Measurements from ENCODE around the gene VPS13D.

The VPS13D gene

DNA sequence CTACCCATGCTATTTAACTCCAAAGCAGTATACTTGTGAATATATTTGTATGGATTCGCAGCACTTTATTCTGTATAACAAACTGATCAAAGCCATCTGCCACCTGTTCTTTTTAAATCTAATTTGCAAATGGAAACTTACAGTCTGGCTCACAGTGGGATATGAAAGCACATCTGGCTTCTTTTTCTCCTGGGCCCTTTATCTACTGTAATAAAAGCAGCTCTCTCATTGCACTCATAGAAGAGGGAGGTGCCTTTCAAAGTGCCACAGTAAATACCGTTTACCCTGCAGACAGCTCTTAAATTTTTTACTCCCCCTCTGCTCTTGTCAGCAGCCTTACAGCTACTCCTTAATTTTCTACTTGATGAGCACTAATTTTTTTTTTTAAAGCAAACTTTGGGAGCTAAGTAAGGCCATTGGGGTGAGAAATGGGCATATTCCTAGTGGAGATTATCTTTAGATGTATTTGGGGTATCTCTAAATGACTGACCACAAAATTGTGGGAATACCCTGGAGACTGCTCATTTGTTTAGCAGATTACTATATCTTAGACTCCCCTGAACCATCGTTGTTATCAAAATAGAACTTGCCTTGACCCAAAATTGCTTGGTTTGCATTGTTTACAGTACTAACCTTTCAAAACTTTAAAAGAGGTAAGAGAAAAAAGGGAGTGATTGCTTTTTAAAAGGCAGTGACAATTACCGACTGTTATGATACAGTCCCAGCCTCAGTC, 110.1 kb downstream of the VPS13D start:
- Histone ChIP-seq H3K4me1 (ENCODE audit: insufficient read depth, low read length, severe bottlenecking) (peaks cover 14% of the 10 kb centered on the region), H2AFZ (ENCODE audit: low read length) (no peak overlapping the region), H3F3A (ENCODE audit: insufficient read depth, low read length) (no peaks in the 10 kb centered on the region), H3K4me2 (ENCODE audit: low read length) (no peak overlapping the region), H4K20me1 (ENCODE audit: insufficient read depth, low read length) (no peaks in the 10 kb centered on the region), H3K27ac (ENCODE audit: low read depth, low read length, poor library complexity, severe bottlenecking) (no peak overlapping the region), H3K4me3 (ENCODE audit: low read depth, low read length, poor library complexity, severe bottlenecking) (no peak overlapping the region), H3K9me3 (ENCODE audit: low read length) (no peaks in the 10 kb centered on the region), H3K9me2 (ENCODE audit: low read depth, low read length) (no peaks in the 10 kb centered on the region), H3K79me2 (ENCODE audit: insufficient read depth, low read length) (no peaks in the 10 kb centered on the region), H3K27me3 (ENCODE audit: insufficient read depth, low read length) (no peaks in the 10 kb centered on the region), H3K9ac (ENCODE audit: low read length) (no peak overlapping the region), H3K36me3 (ENCODE audit: insufficient read depth, low read length) (0 out of 2 replicates have a peak, but pooled peaks cover 4% of the 10 kb centered on the region)
- TF ChIP-seq EZH2 (IDR thresholded peaks at IDR 0.05; ENCODE audit: borderline replicate concordance, low read length), result no peak
- TF ChIP-seq, protein P1, sequence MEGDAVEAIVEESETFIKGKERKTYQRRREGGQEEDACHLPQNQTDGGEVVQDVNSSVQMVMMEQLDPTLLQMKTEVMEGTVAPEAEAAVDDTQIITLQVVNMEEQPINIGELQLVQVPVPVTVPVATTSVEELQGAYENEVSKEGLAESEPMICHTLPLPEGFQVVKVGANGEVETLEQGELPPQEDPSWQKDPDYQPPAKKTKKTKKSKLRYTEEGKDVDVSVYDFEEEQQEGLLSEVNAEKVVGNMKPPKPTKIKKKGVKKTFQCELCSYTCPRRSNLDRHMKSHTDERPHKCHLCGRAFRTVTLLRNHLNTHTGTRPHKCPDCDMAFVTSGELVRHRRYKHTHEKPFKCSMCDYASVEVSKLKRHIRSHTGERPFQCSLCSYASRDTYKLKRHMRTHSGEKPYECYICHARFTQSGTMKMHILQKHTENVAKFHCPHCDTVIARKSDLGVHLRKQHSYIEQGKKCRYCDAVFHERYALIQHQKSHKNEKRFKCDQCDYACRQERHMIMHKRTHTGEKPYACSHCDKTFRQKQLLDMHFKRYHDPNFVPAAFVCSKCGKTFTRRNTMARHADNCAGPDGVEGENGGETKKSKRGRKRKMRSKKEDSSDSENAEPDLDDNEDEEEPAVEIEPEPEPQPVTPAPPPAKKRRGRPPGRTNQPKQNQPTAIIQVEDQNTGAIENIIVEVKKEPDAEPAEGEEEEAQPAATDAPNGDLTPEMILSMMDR (IDR thresholded peaks at IDR 0.05; ENCODE audit: low read length), result no peak

DNA sequence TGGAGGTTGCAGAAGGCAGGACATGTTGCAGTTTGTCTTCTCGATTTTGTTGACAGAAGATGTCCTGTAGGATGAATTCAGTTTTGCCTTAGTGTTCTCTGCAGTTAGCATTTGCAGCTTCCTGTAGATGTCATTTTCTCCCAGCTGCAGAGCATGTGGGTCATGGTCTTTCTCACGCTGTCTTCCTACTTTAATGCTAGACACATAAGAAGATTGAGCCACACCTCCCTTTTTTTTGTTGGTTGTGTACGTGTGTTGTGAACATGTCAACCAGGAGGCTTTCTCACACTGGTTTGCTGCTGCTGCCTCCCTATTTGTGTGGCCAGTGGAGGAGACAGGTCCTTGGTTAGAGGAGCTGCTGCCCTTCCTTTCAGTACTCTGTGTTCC, 110.7 kb downstream of the VPS13D start:
- Histone ChIP-seq H3K4me1 (ENCODE audit: insufficient read depth, low read length, severe bottlenecking) (peaks cover 20% of the 10 kb centered on the region), H3K79me2 (ENCODE audit: insufficient read depth, low read length) (no peaks in the 10 kb centered on the region), H3K9ac (ENCODE audit: low read length) (no peak overlapping the region), H3K4me2 (ENCODE audit: low read length) (no peak overlapping the region), H3F3A (ENCODE audit: insufficient read depth, low read length) (no peaks in the 10 kb centered on the region), H4K20me1 (ENCODE audit: insufficient read depth, low read length) (no peaks in the 10 kb centered on the region), H3K9me3 (ENCODE audit: low read length) (no peaks in the 10 kb centered on the region), H3K27ac (ENCODE audit: low read depth, low read length, poor library complexity, severe bottlenecking) (no peak overlapping the region), H3K27me3 (ENCODE audit: insufficient read depth, low read length) (no peaks in the 10 kb centered on the region), H3K9me2 (ENCODE audit: low read depth, low read length) (no peaks in the 10 kb centered on the region), H2AFZ (ENCODE audit: low read length) (no peak overlapping the region), H3K36me3 (ENCODE audit: insufficient read depth, low read length) (peaks cover 5% of the 10 kb centered on the region; the same call in 1 of the 2 replicates), H3K4me3 (ENCODE audit: low read depth, low read length, poor library complexity, severe bottlenecking) (no peak overlapping the region)
- TF ChIP-seq, protein P1 (IDR thresholded peaks at IDR 0.05; ENCODE audit: low read length), result no peak
- no peak for TF ChIP-seq EZH2 (IDR thresholded peaks at IDR 0.05; ENCODE audit: borderline replicate concordance, low read length)

DNA sequence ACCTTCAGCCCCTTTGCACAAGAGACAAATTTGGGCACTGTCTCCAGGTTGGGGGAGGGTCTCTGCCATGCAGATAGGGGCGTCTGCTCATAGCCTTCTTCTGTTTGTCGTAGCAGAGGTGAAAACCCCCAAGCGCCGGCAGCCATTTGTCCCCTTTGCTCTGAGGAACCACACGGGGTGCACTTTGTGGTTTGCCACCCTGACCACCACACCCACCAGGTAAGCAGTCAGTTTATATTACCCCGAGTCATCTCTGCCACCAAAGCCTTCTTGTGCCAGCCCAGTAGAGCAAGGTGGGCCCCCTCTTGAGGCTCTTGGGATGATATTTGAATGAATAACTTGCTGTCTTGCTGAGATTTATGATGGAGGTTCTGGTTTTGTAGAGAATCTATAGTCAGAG, 111.8 kb downstream of the VPS13D start:
- H3K9me2 ChIP-seq (ENCODE audit: low read depth, low read length), result no peaks in the 10 kb centered on the region
- H3K9me3 ChIP-seq (ENCODE audit: low read length), result no peaks in the 10 kb centered on the region
- H3K36me3 ChIP-seq (ENCODE audit: insufficient read depth, low read length), result peaks cover 13% of the 10 kb centered on the region; the same call in 1 of the 2 replicates
- no peak overlapping the region for H2AFZ ChIP-seq (ENCODE audit: low read length)
- H3K4me3 ChIP-seq (ENCODE audit: low read depth, low read length, poor library complexity, severe bottlenecking), result no peak overlapping the region
- H3K4me1 ChIP-seq (ENCODE audit: insufficient read depth, low read length, severe bottlenecking), result peaks cover 26% of the 10 kb centered on the region
- no peak for TF ChIP-seq EZH2 (IDR thresholded peaks at IDR 0.05; ENCODE audit: borderline replicate concordance, low read length)
- TF ChIP-seq, protein P1 (IDR thresholded peaks at IDR 0.05; ENCODE audit: low read length), result no peak
- no peak overlapping the region for H3K4me2 ChIP-seq (ENCODE audit: low read length)
- H3K79me2 ChIP-seq (ENCODE audit: insufficient read depth, low read length), result no peaks in the 10 kb centered on the region
- no peak overlapping the region for H3K27ac ChIP-seq (ENCODE audit: low read depth, low read length, poor library complexity, severe bottlenecking)
- no peak overlapping the region for H3K9ac ChIP-seq (ENCODE audit: low read length)
- no peaks in the 10 kb centered on the region for H3F3A ChIP-seq (ENCODE audit: insufficient read depth, low read length)
- no peaks in the 10 kb centered on the region for H3K27me3 ChIP-seq (ENCODE audit: insufficient read depth, low read length)
- H4K20me1 ChIP-seq (ENCODE audit: insufficient read depth, low read length), result no peaks in the 10 kb centered on the region
